Hepatocyte (in vitro differentiated cells): Measurements from ENCODE around the gene CDC42EP5.

Experiments
- EZH2phosphoT487 ChIP-seq: fragments of 200-600 bp; sonication (generic); IDR thresholded peaks from one replicate; pipeline ENCODE4 v1.6.1; 2018; ENCODE audit warnings: antibody characterized with exemption, mild to moderate bottlenecking, low read depth, moderate library complexity; ENCODE audit not compliant: unreplicated experiment, severe bottlenecking
- TF ChIP-seq, protein P1 (sequence below): fragments of 200-600 bp; sonication (generic); IDR thresholded peaks from 2 replicates; pipeline ENCODE4 v1.5.1; 2016; ENCODE audit warnings: antibody characterized with exemption, mild to moderate bottlenecking; ENCODE audit not compliant: poor library complexity

DNA sequence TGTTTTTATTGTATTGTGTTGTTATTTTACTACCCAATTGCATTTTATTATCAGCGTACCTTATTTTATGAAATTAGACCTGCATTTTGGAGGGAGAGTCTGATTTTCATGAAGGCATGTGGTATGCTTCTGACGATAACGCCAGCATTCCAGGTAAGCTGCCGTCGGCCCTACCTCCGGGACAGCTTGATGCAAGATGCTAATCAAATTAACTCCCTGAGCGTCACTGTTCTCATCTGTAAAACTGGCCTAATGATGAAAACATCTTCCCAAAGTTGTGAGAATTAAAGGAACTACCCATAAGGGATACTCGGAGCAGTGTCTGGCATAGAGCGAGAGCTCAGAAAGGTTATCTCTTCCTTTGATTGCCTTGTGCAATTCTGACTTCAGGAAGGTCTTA, 16.7 kb upstream of the CDC42EP5 start:
- TF ChIP-seq, protein P1, sequence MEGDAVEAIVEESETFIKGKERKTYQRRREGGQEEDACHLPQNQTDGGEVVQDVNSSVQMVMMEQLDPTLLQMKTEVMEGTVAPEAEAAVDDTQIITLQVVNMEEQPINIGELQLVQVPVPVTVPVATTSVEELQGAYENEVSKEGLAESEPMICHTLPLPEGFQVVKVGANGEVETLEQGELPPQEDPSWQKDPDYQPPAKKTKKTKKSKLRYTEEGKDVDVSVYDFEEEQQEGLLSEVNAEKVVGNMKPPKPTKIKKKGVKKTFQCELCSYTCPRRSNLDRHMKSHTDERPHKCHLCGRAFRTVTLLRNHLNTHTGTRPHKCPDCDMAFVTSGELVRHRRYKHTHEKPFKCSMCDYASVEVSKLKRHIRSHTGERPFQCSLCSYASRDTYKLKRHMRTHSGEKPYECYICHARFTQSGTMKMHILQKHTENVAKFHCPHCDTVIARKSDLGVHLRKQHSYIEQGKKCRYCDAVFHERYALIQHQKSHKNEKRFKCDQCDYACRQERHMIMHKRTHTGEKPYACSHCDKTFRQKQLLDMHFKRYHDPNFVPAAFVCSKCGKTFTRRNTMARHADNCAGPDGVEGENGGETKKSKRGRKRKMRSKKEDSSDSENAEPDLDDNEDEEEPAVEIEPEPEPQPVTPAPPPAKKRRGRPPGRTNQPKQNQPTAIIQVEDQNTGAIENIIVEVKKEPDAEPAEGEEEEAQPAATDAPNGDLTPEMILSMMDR: no peak
- no peak for TF ChIP-seq EZH2phosphoT487
